HepG2 (cell line): Measurements from ENCODE around the gene RALY. TPM values are rescaled to one million over a fixed set of nuclear protein-coding genes. Genes with fewer than 3 reads are reported as not detected.
A peak's percentile ranks its signal among the peaks of the same experiment; 100 is the strongest.

Experiments used
- ARHGAP35 ChIP-seq: sonication (generic); formaldehyde crosslinking; IDR thresholded peaks from 2 replicates; pipeline ENCODE4 v1.9.0; 2022; ENCODE audit warnings: mild to moderate bottlenecking, inconsistent platforms, moderate library complexity, missing genetic modification reagents, borderline replicate concordance
- ARID2 ChIP-seq: sonication (generic); formaldehyde crosslinking; IDR thresholded peaks from 2 replicates; pipeline ENCODE4 v1.8.1; 2022; ENCODE audit warnings: mild to moderate bottlenecking, missing genetic modification reagents, borderline replicate concordance
- ATF1 ChIP-seq: IDR thresholded peaks from 2 replicates; pipeline ENCODE4 v1.6.1; 2016; ENCODE audit warnings: mild to moderate bottlenecking, control low read depth
- CC2D1A ChIP-seq: sonication (generic); formaldehyde crosslinking; IDR thresholded peaks from 2 replicates; pipeline ENCODE4 v1.8.1; 2023; ENCODE audit warnings: mild to moderate bottlenecking, missing genetic modification reagents
- DPF2 ChIP-seq: sonication (generic); formaldehyde crosslinking; IDR thresholded peaks from 2 replicates; pipeline ENCODE4 v1.4.0; 2020; ENCODE audit warnings: mild to moderate bottlenecking, low read depth, missing genetic modification reagents, borderline replicate concordance
- HNF4A ChIP-seq: sonication (generic); formaldehyde crosslinking; IDR thresholded peaks from 2 replicates; pipeline ENCODE4 v1.4.0; 2020; ENCODE audit warnings: missing genetic modification reagents
- HOXA3 ChIP-seq: sonication (generic); formaldehyde crosslinking; IDR thresholded peaks from 2 replicates; pipeline ENCODE4 v1.5.0; 2020; ENCODE audit warnings: missing genetic modification reagents
- HOXA9 ChIP-seq: sonication (generic); formaldehyde crosslinking; IDR thresholded peaks from 2 replicates; pipeline ENCODE4 v1.8.1; 2022; ENCODE audit warnings: missing genetic modification reagents, mild to moderate bottlenecking, moderate library complexity, borderline replicate concordance
- KDM3A ChIP-seq: IDR thresholded peaks from 2 replicates; pipeline ENCODE4 v1.6.1; 2018; ENCODE audit warnings: low read depth, missing compliant biosample characterization
- MBD4 ChIP-seq: IDR thresholded peaks from 2 replicates; pipeline ENCODE4 v1.6.1; 2012; ENCODE audit warnings: low read length, inconsistent platforms, borderline replicate concordance
- PHB2 ChIP-seq: fragments of 450-650 bp; IDR thresholded peaks from 2 replicates; pipeline ENCODE4 v1.6.1; 2018; ENCODE audit not compliant: partially characterized antibody
- PPARG ChIP-seq: conservative IDR thresholded peaks from 2 replicates; pipeline ENCODE4 v1.6.1; 2016; ENCODE audit warnings: missing biosample characterization, missing genetic modification reagents
- SATB2 ChIP-seq: sonication (generic); formaldehyde crosslinking; IDR thresholded peaks from 2 replicates; pipeline ENCODE4 v1.5.0; 2020; ENCODE audit warnings: missing genetic modification reagents
- SMAD3 ChIP-seq: sonication (generic); formaldehyde crosslinking; IDR thresholded peaks from 2 replicates; pipeline ENCODE4 v1.4.0; 2020; ENCODE audit warnings: missing genetic modification reagents
- TCF7L2 ChIP-seq: IDR thresholded peaks from 2 replicates; pipeline ENCODE4 v1.6.1; 2011; ENCODE audit warnings: mild to moderate bottlenecking, low read depth, low read length, moderate library complexity
- YEATS2 ChIP-seq: sonication (generic); formaldehyde crosslinking; IDR thresholded peaks from 2 replicates; pipeline ENCODE4 v1.4.0; 2020; ENCODE audit warnings: missing genetic modification reagents, borderline replicate concordance
- ZFP36L1 ChIP-seq: sonication (generic); formaldehyde crosslinking; IDR thresholded peaks from 2 replicates; pipeline ENCODE4 v1.8.0; 2022; ENCODE audit warnings: mild to moderate bottlenecking, missing genetic modification reagents, moderate library complexity
- ZNF224 ChIP-seq: sonication (generic); formaldehyde crosslinking; IDR thresholded peaks from 2 replicates; pipeline ENCODE4 v1.5.0; 2020; ENCODE audit warnings: mild to moderate bottlenecking, missing genetic modification reagents
- ZNF256 ChIP-seq: sonication (generic); formaldehyde crosslinking; conservative IDR thresholded peaks from 2 replicates; pipeline ENCODE4 v1.4.0; 2020; ENCODE audit warnings: missing genetic modification reagents
- ZNF317 ChIP-seq: sonication (generic); formaldehyde crosslinking; IDR thresholded peaks from 2 replicates; pipeline ENCODE4 v1.5.0; 2020; ENCODE audit warnings: mild to moderate bottlenecking, missing genetic modification reagents
- ZNF589 ChIP-seq: sonication (generic); formaldehyde crosslinking; conservative IDR thresholded peaks from 2 replicates; pipeline ENCODE4 v1.8.0; 2022; ENCODE audit warnings: mild to moderate bottlenecking, moderate library complexity, missing genetic modification reagents
- ZNF703 ChIP-seq: sonication (generic); formaldehyde crosslinking; IDR thresholded peaks from 2 replicates; pipeline ENCODE4 v1.5.1; 2020; ENCODE audit warnings: missing genetic modification reagents, mild to moderate bottlenecking, moderate library complexity, borderline replicate concordance
- ZNF788 ChIP-seq: sonication (generic); formaldehyde crosslinking; IDR thresholded peaks from 2 replicates; pipeline ENCODE4 v1.5.0; 2020; ENCODE audit warnings: mild to moderate bottlenecking, missing genetic modification reagents, borderline replicate concordance
- ZNF879 ChIP-seq: sonication (generic); formaldehyde crosslinking; IDR thresholded peaks from 2 replicates; pipeline ENCODE4 v1.8.1; 2023; ENCODE audit warnings: missing genetic modification reagents
- polyA plus RNA-seq, 8 experiments: library from polyadenylated mRNA; depleted of rRNA in 3 of 8; stranded (reverse) in 7 of 8; unstranded in 1 of 8; fragments of >200 nt; fragmentation: Illumina TruSeq in 4 of 8; extraction: Trizol in 4 of 8; gene quantifications; 2 replicates each; pipeline versions ENCODE4 v1.2.1 to v1.2.3, GENCODE V29; 2011 to 2016; ENCODE audit warnings: low read depth in 4 of 8, missing spikeins in 1 of 8, mixed read lengths in 1 of 8; ENCODE audit not compliant: insufficient read depth in 1 of 8
- total RNA-seq, 5 experiments: library from RNA; depleted of rRNA; stranded (reverse); fragments of >200 nt; fragmentation: Illumina TruSeq; extraction: Trizol; gene quantifications; 2 replicates each; pipeline ENCODE4 v1.2.3, GENCODE V29; 2016; ENCODE audit warnings: low read depth in 1 of 5
- TF ChIP-seq, protein P1 (sequence below): sonication (generic); formaldehyde crosslinking; IDR thresholded peaks from 2 replicates; pipeline ENCODE4 v1.5.1; 2020; ENCODE audit warnings: mild to moderate bottlenecking, missing genetic modification reagents, moderate library complexity
- TF ChIP-seq, protein P2 (sequence below): sonication (generic); formaldehyde crosslinking; IDR thresholded peaks from 2 replicates; pipeline ENCODE4 v1.8.0; 2022; ENCODE audit warnings: mild to moderate bottlenecking, missing genetic modification reagents, moderate library complexity

Gene RALY
- total and polyA plus RNA-seq, 2 of the 13 experiments (the other 11 are each of a cell fraction or from before 2014, with no cell fraction given) = 178 to 186 TPM

DNA sequence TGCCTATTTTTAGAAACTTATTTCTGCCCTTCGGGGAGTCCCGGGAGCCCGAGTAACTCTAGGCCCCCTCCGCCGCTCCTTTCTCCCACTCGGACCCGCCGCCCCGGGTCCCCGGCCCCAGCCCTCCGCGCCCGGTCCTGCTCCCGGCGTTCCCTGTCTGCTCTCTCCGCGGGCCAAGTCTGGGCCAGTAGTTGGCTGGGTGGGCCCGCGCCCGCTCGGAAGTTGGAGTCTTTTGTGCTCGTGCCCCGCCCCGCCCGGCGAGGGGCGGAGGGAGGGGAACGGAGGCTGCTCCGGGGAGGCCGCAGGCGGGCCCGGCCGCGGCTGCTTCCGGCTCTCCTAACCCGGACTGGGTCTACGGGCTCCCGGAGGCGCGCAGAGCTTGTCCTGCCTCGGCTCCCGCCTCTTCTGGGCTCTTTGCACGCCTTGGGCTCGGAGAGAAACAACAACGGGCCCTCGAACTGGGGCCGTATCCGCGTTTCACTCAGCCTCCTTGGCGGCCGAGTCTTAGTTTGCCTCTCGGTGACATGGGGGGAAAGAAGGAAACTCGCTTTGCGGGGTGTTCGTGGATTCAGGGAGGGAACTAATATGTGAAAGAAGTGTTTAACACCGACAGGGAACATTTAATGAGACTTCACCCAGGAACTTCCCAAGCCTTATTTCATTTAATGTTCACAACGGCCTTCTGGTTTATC lies 657 bp downstream of the RALY start (continued):
- TF ChIP-seq HOXA3 (CRISPR knock-in tag) (peak; percentile 54; the same call in 1 of the 2 replicates), ZNF879 (CRISPR knock-in tag) (peak; percentile 79; the same call in 1 of the 2 replicates), ZNF317 (0 out of 2 replicates have a peak, but pooled peaks have one; percentile 42), DPF2 (CRISPR knock-in tag) (0 out of 2 replicates have a peak, but pooled peaks have one; percentile 7), TCF7L2 (no peak), ZNF256 (no peak; the same call in 1 of the 2 replicates), SATB2 (no peak), ZNF589 (CRISPR knock-in tag) (peak; percentile 82), ARID2 (CRISPR knock-in tag) (peak; percentile 98), CC2D1A (CRISPR knock-in tag) (no peak), ATF1 (CRISPR knock-in tag) (no peak), HOXA9 (CRISPR knock-in tag) (peak; percentile 93), PPARG (CRISPR knock-in tag) (peak; percentile 36), ZNF224 (CRISPR knock-in tag) (no peak), YEATS2 (CRISPR knock-in tag) (peak; percentile 64; the same call in 1 of the 2 replicates), PHB2 (no peak), ARHGAP35 (CRISPR knock-in tag) (peak; percentile 53; the same call in 1 of the 2 replicates), KDM3A (CRISPR knock-in tag) (peak; percentile 24; the same call in 1 of the 2 replicates), ZFP36L1 (peak; percentile 94; the same call in 1 of the 2 replicates), HNF4A (CRISPR knock-in tag) (no peak; the same call in 1 of the 2 replicates), ZNF703 (CRISPR knock-in tag) (peak; percentile 66; the same call in 1 of the 2 replicates), SMAD3 (peak; percentile 6; the same call in 1 of the 2 replicates), MBD4 (no peak), ZNF788 (CRISPR knock-in tag) (peak; percentile 86)
- TF ChIP-seq, protein P1, sequence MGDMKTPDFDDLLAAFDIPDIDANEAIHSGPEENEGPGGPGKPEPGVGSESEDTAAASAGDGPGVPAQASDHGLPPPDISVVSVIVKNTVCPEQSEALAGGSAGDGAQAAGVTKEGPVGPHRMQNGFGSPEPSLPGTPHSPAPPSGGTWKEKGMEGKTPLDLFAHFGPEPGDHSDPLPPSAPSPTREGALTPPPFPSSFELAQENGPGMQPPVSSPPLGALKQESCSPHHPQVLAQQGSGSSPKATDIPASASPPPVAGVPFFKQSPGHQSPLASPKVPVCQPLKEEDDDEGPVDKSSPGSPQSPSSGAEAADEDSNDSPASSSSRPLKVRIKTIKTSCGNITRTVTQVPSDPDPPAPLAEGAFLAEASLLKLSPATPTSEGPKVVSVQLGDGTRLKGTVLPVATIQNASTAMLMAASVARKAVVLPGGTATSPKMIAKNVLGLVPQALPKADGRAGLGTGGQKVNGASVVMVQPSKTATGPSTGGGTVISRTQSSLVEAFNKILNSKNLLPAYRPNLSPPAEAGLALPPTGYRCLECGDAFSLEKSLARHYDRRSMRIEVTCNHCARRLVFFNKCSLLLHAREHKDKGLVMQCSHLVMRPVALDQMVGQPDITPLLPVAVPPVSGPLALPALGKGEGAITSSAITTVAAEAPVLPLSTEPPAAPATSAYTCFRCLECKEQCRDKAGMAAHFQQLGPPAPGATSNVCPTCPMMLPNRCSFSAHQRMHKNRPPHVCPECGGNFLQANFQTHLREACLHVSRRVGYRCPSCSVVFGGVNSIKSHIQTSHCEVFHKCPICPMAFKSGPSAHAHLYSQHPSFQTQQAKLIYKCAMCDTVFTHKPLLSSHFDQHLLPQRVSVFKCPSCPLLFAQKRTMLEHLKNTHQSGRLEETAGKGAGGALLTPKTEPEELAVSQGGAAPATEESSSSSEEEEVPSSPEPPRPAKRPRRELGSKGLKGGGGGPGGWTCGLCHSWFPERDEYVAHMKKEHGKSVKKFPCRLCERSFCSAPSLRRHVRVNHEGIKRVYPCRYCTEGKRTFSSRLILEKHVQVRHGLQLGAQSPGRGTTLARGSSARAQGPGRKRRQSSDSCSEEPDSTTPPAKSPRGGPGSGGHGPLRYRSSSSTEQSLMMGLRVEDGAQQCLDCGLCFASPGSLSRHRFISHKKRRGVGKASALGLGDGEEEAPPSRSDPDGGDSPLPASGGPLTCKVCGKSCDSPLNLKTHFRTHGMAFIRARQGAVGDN (CRISPR knock-in tag) = peak; percentile 77
- TF ChIP-seq, protein P2, sequence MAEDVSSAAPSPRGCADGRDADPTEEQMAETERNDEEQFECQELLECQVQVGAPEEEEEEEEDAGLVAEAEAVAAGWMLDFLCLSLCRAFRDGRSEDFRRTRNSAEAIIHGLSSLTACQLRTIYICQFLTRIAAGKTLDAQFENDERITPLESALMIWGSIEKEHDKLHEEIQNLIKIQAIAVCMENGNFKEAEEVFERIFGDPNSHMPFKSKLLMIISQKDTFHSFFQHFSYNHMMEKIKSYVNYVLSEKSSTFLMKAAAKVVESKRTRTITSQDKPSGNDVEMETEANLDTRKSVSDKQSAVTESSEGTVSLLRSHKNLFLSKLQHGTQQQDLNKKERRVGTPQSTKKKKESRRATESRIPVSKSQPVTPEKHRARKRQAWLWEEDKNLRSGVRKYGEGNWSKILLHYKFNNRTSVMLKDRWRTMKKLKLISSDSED = peak; percentile 77
